Calu3 (cell line): ENCODE data around the gene ZDHHC1. TPM values are rescaled to one million over a fixed set of nuclear protein-coding genes. Genes with fewer than 3 reads are reported as not detected.

Source experiments
- BruUV-seq: library from RNA; stranded (reverse); fragments of 400-500 nt; replicated peaks from 2 replicates; lab custom pipeline; 2021; lab: Mats Ljungman, UMichigan
- CTCF ChIA-PET: fragments of 300-600 bp; sonication (Branson Sonifier 250); formaldehyde crosslinking; loops from one replicate; lab custom pipeline; 2022; ENCODE audit warnings: antibody characterized with exemption; lab: Charles Lee
- DNase-seq: peaks from one replicate; pipeline ENCODE4 v3.0.0; 2022
- H3K27ac Mint-ChIP-seq: one replicate; pipeline ENCODE4 v1.8.0; 2022; ENCODE audit warnings: mixed read lengths; ENCODE audit not compliant: unreplicated experiment
- H3K27me3 Mint-ChIP-seq: one replicate; pipeline ENCODE4 v1.8.0; 2022; ENCODE audit warnings: mixed read lengths; ENCODE audit not compliant: unreplicated experiment
- H3K36me3 Mint-ChIP-seq: one replicate; pipeline ENCODE4 v1.8.0; 2022; ENCODE audit warnings: mild to moderate bottlenecking, moderate library complexity, mixed read lengths; ENCODE audit not compliant: insufficient read depth, unreplicated experiment
- H3K4me1 Mint-ChIP-seq: one replicate; pipeline ENCODE4 v1.8.0; 2022; ENCODE audit warnings: mild to moderate bottlenecking, low read depth, mixed read lengths; ENCODE audit not compliant: unreplicated experiment
- H3K4me3 Mint-ChIP-seq: one replicate; pipeline ENCODE4 v1.8.0; 2022; ENCODE audit warnings: mild to moderate bottlenecking, low read depth, moderate library complexity, mixed read lengths; ENCODE audit not compliant: unreplicated experiment
- H3K9me3 Mint-ChIP-seq: one replicate; pipeline ENCODE4 v1.8.0; 2022; ENCODE audit warnings: low read depth, mixed read lengths; ENCODE audit not compliant: unreplicated experiment
- intact Hi-C: fragments of 100-400 bp; cut with micrococcal nuclease; formaldehyde crosslinking; loops from one replicate; pipeline ENCODE4 v1.10.0; 2022; ENCODE audit not compliant: unreplicated experiment
- total RNA-seq: library from RNA; stranded (reverse); gene quantifications from 2 replicates; pipeline ENCODE4 v1.2.3, GENCODE V29; 2022
- TF ChIP-seq, protein P1 (sequence below): fragments of 200-600 bp; IDR thresholded peaks from one replicate; pipeline ENCODE4 v1.8.0; 2022; ENCODE audit warnings: antibody characterized with exemption; ENCODE audit not compliant: unreplicated experiment

Gene ZDHHC1
- total RNA-seq, 1 experiment from 2014 or later, result 22.6 TPM

DNA sequence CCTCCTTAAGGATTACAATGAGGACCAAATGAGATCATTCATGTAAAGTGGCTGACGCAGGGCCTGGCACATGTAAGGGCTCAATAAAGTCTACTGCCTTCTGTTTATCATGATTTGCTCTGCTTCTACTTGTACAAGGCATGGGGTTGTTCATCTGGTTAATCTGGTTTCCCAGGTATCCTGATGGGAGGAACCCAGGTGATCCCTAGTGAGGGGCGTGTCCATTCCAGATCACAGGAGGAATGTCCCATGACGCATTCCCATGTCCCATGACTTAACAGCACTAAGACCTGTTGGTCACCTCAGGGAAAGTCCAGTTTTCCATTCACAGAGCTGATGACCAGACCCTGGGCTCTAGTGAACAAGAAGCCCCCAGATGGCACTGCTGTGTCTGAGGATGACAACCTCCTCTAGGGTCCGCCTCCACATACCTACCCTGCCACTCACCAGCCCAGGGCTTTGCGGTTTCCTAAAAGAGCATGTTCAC, 11.5 kb downstream of the ZDHHC1 start:
- TF ChIP-seq, protein P1, sequence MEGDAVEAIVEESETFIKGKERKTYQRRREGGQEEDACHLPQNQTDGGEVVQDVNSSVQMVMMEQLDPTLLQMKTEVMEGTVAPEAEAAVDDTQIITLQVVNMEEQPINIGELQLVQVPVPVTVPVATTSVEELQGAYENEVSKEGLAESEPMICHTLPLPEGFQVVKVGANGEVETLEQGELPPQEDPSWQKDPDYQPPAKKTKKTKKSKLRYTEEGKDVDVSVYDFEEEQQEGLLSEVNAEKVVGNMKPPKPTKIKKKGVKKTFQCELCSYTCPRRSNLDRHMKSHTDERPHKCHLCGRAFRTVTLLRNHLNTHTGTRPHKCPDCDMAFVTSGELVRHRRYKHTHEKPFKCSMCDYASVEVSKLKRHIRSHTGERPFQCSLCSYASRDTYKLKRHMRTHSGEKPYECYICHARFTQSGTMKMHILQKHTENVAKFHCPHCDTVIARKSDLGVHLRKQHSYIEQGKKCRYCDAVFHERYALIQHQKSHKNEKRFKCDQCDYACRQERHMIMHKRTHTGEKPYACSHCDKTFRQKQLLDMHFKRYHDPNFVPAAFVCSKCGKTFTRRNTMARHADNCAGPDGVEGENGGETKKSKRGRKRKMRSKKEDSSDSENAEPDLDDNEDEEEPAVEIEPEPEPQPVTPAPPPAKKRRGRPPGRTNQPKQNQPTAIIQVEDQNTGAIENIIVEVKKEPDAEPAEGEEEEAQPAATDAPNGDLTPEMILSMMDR, result no peak
- DNase-seq, result peak; percentile 96
- CTCF ChIA-PET, result interaction anchor here (0.6 to 1.8 kb wide), 10 partner anchors 9 to 158 kb away, joined by 3 to 12 read pairs (median 5); partner anchors contain the start of gene FHOD1
- Mint-ChIP-seq H3K36me3 (peaks cover 37% of the 10 kb centered on the region), H3K4me3 (peak overlapping the region; percentile 44), H3K27ac (peak overlapping the region; percentile 99), H3K9me3 (no peaks in the 10 kb centered on the region), H3K27me3 (no peaks in the 10 kb centered on the region), H3K4me1 (peaks cover 49% of the 10 kb centered on the region)
- BruUV-seq, result no TSS peak
- intact Hi-C loops, result no loop called here

DNA sequence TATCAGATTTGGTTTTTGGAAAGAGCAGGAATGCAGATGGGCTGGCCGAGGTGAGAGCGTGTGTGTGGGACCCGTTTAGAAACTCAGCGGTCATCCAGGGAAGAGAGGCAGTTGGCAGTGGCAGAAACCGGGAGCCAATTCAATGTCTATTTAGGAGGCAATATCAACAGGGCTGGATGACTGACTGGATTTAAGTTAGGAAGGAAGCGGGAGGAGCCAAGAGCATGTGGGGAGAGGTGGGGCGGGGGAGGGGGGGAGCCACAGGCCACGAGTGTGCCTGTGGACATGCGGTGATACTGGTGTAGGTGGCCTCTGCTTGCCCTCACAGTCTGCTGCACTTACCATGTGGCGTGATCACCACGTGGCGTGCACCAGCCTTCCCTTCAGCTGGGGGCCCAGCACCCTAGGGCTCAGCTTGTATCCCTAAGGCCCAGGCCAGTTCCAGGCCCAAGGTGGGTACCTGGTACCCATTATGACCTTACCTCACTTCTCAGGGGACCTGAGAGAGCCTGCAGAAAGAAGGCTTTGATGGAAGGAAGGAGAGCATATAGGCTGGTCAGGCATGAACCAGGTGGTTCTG, 12.2 kb downstream of the ZDHHC1 start:
- TSS peak; percentile 27 for BruUV-seq

DNA sequence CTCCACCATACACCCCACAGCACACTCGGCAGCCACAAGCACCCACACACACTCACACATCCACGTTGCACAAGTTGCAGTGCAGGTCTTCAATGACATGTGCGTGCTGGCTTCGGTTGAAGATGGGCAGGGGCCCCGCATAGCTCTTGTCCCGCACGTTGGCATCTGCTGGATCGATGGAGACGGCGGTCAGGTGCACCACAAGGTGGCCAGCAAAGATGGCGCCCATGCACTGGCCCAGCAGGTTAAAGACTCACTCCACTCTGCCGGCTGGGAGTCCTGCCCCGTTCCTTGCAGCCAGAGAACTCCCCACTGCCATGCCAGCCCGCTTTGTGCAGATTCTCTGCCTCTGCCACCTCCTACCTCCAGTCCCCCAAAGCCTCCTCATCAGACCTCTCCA, 15.4 kb downstream of the ZDHHC1 start:
- CTCF ChIA-PET, result no interaction called here
- TF ChIP-seq, protein P1, result no peak

More for the DNA sequence above, 12.2 kb downstream of the ZDHHC1 start:
- peak overlapping the region; percentile 99 for H3K27ac Mint-ChIP-seq
- intact Hi-C loops, result no loop called here
- no peaks in the 10 kb centered on the region for H3K27me3 Mint-ChIP-seq
- CTCF ChIA-PET, result interaction anchor here (0.6 to 1.6 kb wide), 5 partner anchors 8 to 157 kb away, joined by 3 to 12 read pairs (median 6); partner anchors contain the start of gene FHOD1
- H3K9me3 Mint-ChIP-seq, result no peaks in the 10 kb centered on the region
- peak overlapping the region; percentile 44 for H3K4me3 Mint-ChIP-seq
- peaks cover 37% of the 10 kb centered on the region for H3K36me3 Mint-ChIP-seq
- peaks cover 49% of the 10 kb centered on the region for H3K4me1 Mint-ChIP-seq
- TF ChIP-seq, protein P1, result no peak
- DNase-seq, result no peak

DNA sequence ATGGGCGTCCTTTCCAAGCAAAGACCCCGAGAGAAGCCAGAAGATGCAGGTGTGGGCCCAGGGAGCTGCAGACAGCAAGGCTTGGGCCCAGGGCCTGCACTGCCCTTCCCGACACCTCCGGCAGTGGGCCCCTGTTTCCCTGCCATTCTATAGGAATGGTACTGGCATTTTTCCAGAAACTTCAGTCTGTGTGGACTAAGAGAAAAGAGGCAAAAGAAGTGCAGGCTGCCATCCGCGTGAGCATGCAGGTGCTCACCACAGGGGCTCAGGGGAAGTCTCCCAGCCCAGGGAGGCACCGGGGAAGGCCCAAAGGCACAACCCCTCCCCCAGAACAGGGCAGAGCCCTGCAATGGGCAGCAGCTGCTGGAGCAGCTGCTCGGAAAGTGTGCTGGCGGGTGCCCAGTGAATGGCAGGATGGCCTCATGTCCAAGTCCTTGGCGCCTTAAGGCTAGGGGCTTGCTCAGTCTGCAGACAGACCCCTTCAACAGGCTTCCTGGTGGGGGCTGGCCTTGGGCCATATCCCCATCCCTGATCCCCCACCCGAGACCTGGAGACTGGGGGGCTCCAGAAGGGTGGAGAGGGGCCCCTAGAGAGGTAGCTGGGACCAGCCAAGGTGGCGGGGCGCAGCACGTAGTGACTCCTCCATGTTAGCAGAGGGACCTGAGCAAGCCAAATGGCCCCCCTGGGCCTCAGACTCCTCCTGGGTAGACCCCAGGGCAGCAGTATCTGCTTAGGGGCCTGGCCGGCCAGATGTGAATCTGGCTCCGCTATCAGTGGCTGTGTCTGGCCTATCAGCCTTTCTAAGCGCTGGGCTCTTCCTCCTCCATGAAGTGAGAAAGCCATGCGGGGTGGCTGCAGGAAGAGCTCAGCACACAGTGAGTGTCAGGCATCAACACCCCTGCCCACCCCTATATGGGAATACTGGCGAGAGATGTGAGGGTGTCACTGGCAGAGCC, 16.2 kb downstream of the ZDHHC1 start:
- Mint-ChIP-seq H3K4me1 (peaks cover 40% of the 10 kb centered on the region), H3K4me3 (no peak overlapping the region), H3K36me3 (peaks cover 51% of the 10 kb centered on the region), H3K9me3 (no peaks in the 10 kb centered on the region), H3K27ac (no peak overlapping the region), H3K27me3 (no peaks in the 10 kb centered on the region)
- TF ChIP-seq, protein P1, result no peak
- no peak for DNase-seq
- intact Hi-C loops, result loop anchor here (1.0 to 5.0 kb wide), 3 partner anchors 38 to 138 kb away; no protein-coding TSS in a partner anchor
- CTCF ChIA-PET, result interaction anchor here (0.5 to 1.8 kb wide), 18 partner anchors 17 to 162 kb away, joined by 3 to 28 read pairs (median 4); partner anchors contain the start of genes CTCF, KCTD19, LRRC36 and SLC9A5
- no TSS peak for BruUV-seq

More for the DNA sequence above, 15.4 kb downstream of the ZDHHC1 start:
- BruUV-seq, result no TSS peak
- no peak overlapping the region for H3K27ac Mint-ChIP-seq
- intact Hi-C loops, result no loop called here
- H3K27me3 Mint-ChIP-seq, result no peaks in the 10 kb centered on the region
- peaks cover 54% of the 10 kb centered on the region for H3K36me3 Mint-ChIP-seq
- H3K4me3 Mint-ChIP-seq, result no peak overlapping the region
- no peaks in the 10 kb centered on the region for H3K9me3 Mint-ChIP-seq
- no peak for DNase-seq
- H3K4me1 Mint-ChIP-seq, result peaks cover 40% of the 10 kb centered on the region
